Left kidney (tissue), 2 donors: ENCODE results near the gene BRIX1. TPM values are rescaled to one million over a fixed set of nuclear protein-coding genes. Genes with fewer than 3 reads are reported as not detected.
"Not testable (repeated sequence)": the region's sequence is repeated elsewhere in the genome, so short reads cannot be mapped to it uniquely, and the experiment has no call there.

Experiments used
- DNase-seq: peaks from one replicate; pipeline ENCODE4 v3.0.0-alpha.2; 2013
- polyA plus RNA-seq: library from polyadenylated mRNA; unstranded; fragments of 120-200 nt; gene quantifications from one replicate; pipeline ENCODE4 v1.2.1, GENCODE V29; 2013; ENCODE audit not compliant: insufficient read length

The BRIX1 gene
- polyA plus RNA-seq, 1 donor: 57.2 TPM

- no peak for DNase-seq
Observed at GRCh38 chr5:34913072-34913471, 2.4 kb upstream of the BRIX1 start.

GRCh38 chr5:34914671-34915138, 806 bp upstream of the BRIX1 start:
- no peak for DNase-seq

- no peak for DNase-seq
Observed at GRCh38 chr5:34915856-34916192, 313 bp downstream of the BRIX1 start.

GRCh38 chr5:34916518-34916917, 1.0 kb downstream of the BRIX1 start:
- no peak for DNase-seq

GRCh38 chr5:34918025-34918424, 2.5 kb downstream of the BRIX1 start:
- no peak for DNase-seq

- DNase-seq: no peak
Observed at GRCh38 chr5:34919077-34919476, 3.6 kb downstream of the BRIX1 start.

- not testable (repeated sequence) for DNase-seq
Observed at GRCh38 chr5:34923256-34923655, 7.7 kb downstream of the BRIX1 start.

- DNase-seq: no peak
Observed at GRCh38 chr5:34923694-34924461, 8.4 kb downstream of the BRIX1 start.

GRCh38 chr5:34924462-34924765, 8.9 kb downstream of the BRIX1 start:
- DNase-seq: no peak

GRCh38 chr5:34926318-34926888, 10.9 kb downstream of the BRIX1 start:
- no peak for DNase-seq

GRCh38 chr5:34927785-34928184, 12.3 kb downstream of the BRIX1 start:
- no peak for DNase-seq

- DNase-seq: no peak
Observed at GRCh38 chr5:34928267-34928666, 12.8 kb downstream of the BRIX1 start.

- DNase-seq: peak; percentile 97
Observed at GRCh38 chr5:34929134-34929719, 13.7 kb downstream of the BRIX1 start, which contains the start of gene DNAJC21. TSS of gene DNAJC21 (plus strand) at chr5:34929559. CDS start at chr5:34929820, 261 bp downstream.

GRCh38 chr5:34929720-34930461, 14.4 kb downstream of the BRIX1 start:
- peak; percentile 78 for DNase-seq

GRCh38 chr5:34930462-34930844, 14.9 kb downstream of the BRIX1 start:
- peak; percentile 21 for DNase-seq

- no peak for DNase-seq
Observed at GRCh38 chr5:34930870-34931269, 15.4 kb downstream of the BRIX1 start.

- DNase-seq: no peak
Observed at GRCh38 chr5:34932947-34933346, 17.4 kb downstream of the BRIX1 start.

- no peak for DNase-seq
Observed at GRCh38 chr5:34941936-34942335, 26.4 kb downstream of the BRIX1 start.

- no peak for DNase-seq
Observed at GRCh38 chr5:34944044-34944443, 28.5 kb downstream of the BRIX1 start.

- DNase-seq: no peak
Observed at GRCh38 chr5:34944460-34945047, 29.0 kb downstream of the BRIX1 start.

- DNase-seq: no peak
Observed at GRCh38 chr5:34957321-34957720, 41.8 kb downstream of the BRIX1 start.

- DNase-seq: peak; percentile 28
Observed at GRCh38 chr5:34957857-34958690, 42.6 kb downstream of the BRIX1 start.
